DND-41 (cell line): ENCODE results near the gene SGSH.

Source experiments
- CTCF ChIP-seq: IDR thresholded peaks from 2 replicates; pipeline ENCODE4 v1.5.1; 2012; ENCODE audit warnings: borderline replicate concordance, low read length, moderate library complexity, mild to moderate bottlenecking; ENCODE audit not compliant: poor library complexity, severe bottlenecking; ENCODE audit errors: extremely low read depth
- EZH2 ChIP-seq: IDR thresholded peaks from 3 replicates; pipeline ENCODE4 v1.6.1; 2012; ENCODE audit warnings: borderline replicate concordance, low read depth, mild to moderate bottlenecking, moderate library complexity, low read length, inconsistent platforms; ENCODE audit not compliant: severe bottlenecking

GRCh38 chr17:80227156-80227555 lies 7.0 kb upstream of the SGSH start:
- TF ChIP-seq CTCF (no peak), EZH2 (no peak)
